DND-41 (cell line): ENCODE measurements around the gene SLC5A6.

ENCODE experiments used
- ATAC-seq: fragments of 200-7000 bp; cut with Tn5 transposase; 3 replicates; pipeline ENCODE4 v1.9.1; 2021; ENCODE audit warnings: low read depth; ENCODE audit not compliant: insufficient read depth
- DNase-seq: peaks from one replicate; pipeline ENCODE4 v3.0.0-alpha.2; 2020
- H2AFZ ChIP-seq: 2 replicates; pipeline ENCODE4 v1.6.0; 2012; ENCODE audit warnings: low read depth, low read length
- H3K27ac ChIP-seq: 2 replicates; pipeline ENCODE4 v1.5.1; 2012; ENCODE audit warnings: low read length, inconsistent platforms
- H3K27me3 ChIP-seq: fragments of 200-600 bp; sonication (generic); 2 replicates; pipeline ENCODE4 v1.6.0; 2012; ENCODE audit warnings: low read length, mild to moderate bottlenecking, inconsistent platforms; ENCODE audit not compliant: insufficient read depth, poor library complexity
- H3K36me3 ChIP-seq: 2 replicates; pipeline ENCODE4 v1.5.1; 2012; ENCODE audit warnings: low read length, inconsistent platforms; ENCODE audit not compliant: insufficient read depth
- H3K4me1 ChIP-seq: 2 replicates; pipeline ENCODE4 v1.5.1; 2012; ENCODE audit warnings: mild to moderate bottlenecking, low read length; ENCODE audit not compliant: insufficient read depth
- H3K4me2 ChIP-seq: 2 replicates; pipeline ENCODE4 v1.6.0; 2012; ENCODE audit warnings: mild to moderate bottlenecking, moderate library complexity, low read length, inconsistent platforms; ENCODE audit not compliant: insufficient read depth
- H3K4me3 ChIP-seq, 2 experiments: fragments of 200-600 bp in 1 of 2; shearing (Covaris generic) in 1 of 2; 2 replicates each; pipeline ENCODE4 v1.5.1; 2012 to 2016; ENCODE audit warnings: inconsistent platforms in 2 of 2, low read length in 2 of 2, mild to moderate bottlenecking in 2 of 2, low read depth in 1 of 2, moderate library complexity in 1 of 2
- H3K79me2 ChIP-seq: 2 replicates; pipeline ENCODE4 v1.6.0; 2012; ENCODE audit warnings: low read length, inconsistent platforms; ENCODE audit not compliant: insufficient read depth
- H3K9ac ChIP-seq: 2 replicates; pipeline ENCODE4 v1.6.0; 2012; ENCODE audit warnings: low read depth, mild to moderate bottlenecking, inconsistent platforms, low read length, moderate library complexity
- H3K9me3 ChIP-seq: 2 replicates; pipeline ENCODE4 v1.5.1; 2012; ENCODE audit warnings: low read length, moderate library complexity, mild to moderate bottlenecking, inconsistent platforms; ENCODE audit not compliant: insufficient read depth, severe bottlenecking
- H4K20me1 ChIP-seq: 2 replicates; pipeline ENCODE4 v1.6.0; 2012; ENCODE audit warnings: low read length; ENCODE audit not compliant: insufficient read depth
- CTCF ChIP-seq: IDR thresholded peaks from 2 replicates; pipeline ENCODE4 v1.5.1; 2012; ENCODE audit warnings: borderline replicate concordance, low read length, moderate library complexity, mild to moderate bottlenecking; ENCODE audit not compliant: poor library complexity, severe bottlenecking; ENCODE audit errors: extremely low read depth
- EZH2 ChIP-seq: IDR thresholded peaks from 3 replicates; pipeline ENCODE4 v1.6.1; 2012; ENCODE audit warnings: borderline replicate concordance, low read depth, mild to moderate bottlenecking, moderate library complexity, low read length, inconsistent platforms; ENCODE audit not compliant: severe bottlenecking

Gene SLC5A6

GRCh38 chr2:27218614-27219013 is 6.5 kb upstream of the SLC5A6 start:
- Histone ChIP-seq H4K20me1 (no peaks in the 10 kb centered on the region; the same call in 1 of the 2 replicates), H3K4me3 (peak overlapping the region in 1 of 2 experiments; percentile 92; a peak in 3 of 4 replicates), H3K9ac (peak overlapping the region; percentile 95), H3K27ac (peak overlapping the region; percentile 96), H3K9me3 (no peaks in the 10 kb centered on the region), H3K4me1 (peaks cover 35% of the 10 kb centered on the region), H3K4me2 (peak overlapping the region; percentile 71), H3K36me3 (peaks cover 72% of the 10 kb centered on the region), H3K79me2 (peaks cover 56% of the 10 kb centered on the region), H2AFZ (no peak overlapping the region), H3K27me3 (no peaks in the 10 kb centered on the region)
- TF ChIP-seq EZH2: no peak
- no peak for TF ChIP-seq CTCF
- ATAC-seq (no peak), DNase-seq (no peak)

- Histone ChIP-seq H3K27me3 (no peaks in the 10 kb centered on the region), H3K4me2 (peak within 1 kb of the TSS; percentile 71), H3K36me3 (peaks cover 62% of the 10 kb centered on the region), H4K20me1 (no peaks in the 10 kb centered on the region; the same call in 1 of the 2 replicates), H3K4me1 (peaks cover 44% of the 10 kb centered on the region), H3K9ac (peak within 1 kb of the TSS; percentile 95), H3K79me2 (peaks cover 68% of the 10 kb centered on the region), H3K9me3 (no peaks in the 10 kb centered on the region), H3K27ac (peak within 1 kb of the TSS; percentile 96), H3K4me3 (peak within 1 kb of the TSS; percentile 53 to 92), H2AFZ (peak within 1 kb of the TSS; percentile 92)
- no peak for TF ChIP-seq EZH2
- peak; percentile 39 for TF ChIP-seq CTCF
- DNase-seq: peak; percentile 92
- ATAC-seq: peak; percentile 85
Measured at GRCh38 chr2:27217173-27218121, 5.4 kb upstream of the SLC5A6 start, which contains the start of gene CAD. Gene CAD (plus strand): TSS chr2:27217369. CDS start chr2:27217552, 183 bp downstream.

- H3K79me2 ChIP-seq: peaks cover 64% of the 10 kb centered on the region
- no peaks in the 10 kb centered on the region for H3K9me3 ChIP-seq
- H4K20me1 ChIP-seq: no peaks in the 10 kb centered on the region; the same call in 1 of the 2 replicates
- H2AFZ ChIP-seq: peak overlapping the region; percentile 67
- H3K27ac ChIP-seq: peak overlapping the region; percentile 83
- no peak for TF ChIP-seq CTCF
- TF ChIP-seq EZH2: no peak
- H3K27me3 ChIP-seq: no peaks in the 10 kb centered on the region
- H3K4me2 ChIP-seq: peak overlapping the region; percentile 71
- H3K36me3 ChIP-seq: peaks cover 54% of the 10 kb centered on the region
- H3K4me1 ChIP-seq: peaks cover 44% of the 10 kb centered on the region
- peak overlapping the region; percentile 95 for H3K9ac ChIP-seq
- DNase-seq (no peak), ATAC-seq (no peak)
- H3K4me3 ChIP-seq: peak overlapping the region in 1 of 2 experiments; percentile 92; a peak in 3 of 4 replicates
Measured at GRCh38 chr2:27216416-27217137, 4.5 kb upstream of the SLC5A6 start.
